OCI-LY3 (cell line): ENCODE measurements around the gene PRDM2.

Source experiments
- CTCF ChIP-seq: fragments of 200-600, 300-600 bp; sonication (generic); IDR thresholded peaks from 2 replicates; pipeline ENCODE4 v1.5.1; 2014; ENCODE audit warnings: antibody characterized with exemption, low read length, low read depth
- EZH2phosphoT487 ChIP-seq: fragments of 200-600 bp; shearing (Covaris generic); IDR thresholded peaks from 2 replicates; pipeline ENCODE4 v1.6.1; 2018; ENCODE audit warnings: antibody characterized with exemption, mixed run types, low read depth

- TF ChIP-seq CTCF = no peak
- no peak for TF ChIP-seq EZH2phosphoT487
Observed at GRCh38 chr1:13667691-13668090, 32.3 kb upstream of the PRDM2 start.
